ENCODE measurements around the gene ZNF793. TPM values are rescaled to one million over a fixed set of nuclear protein-coding genes. Genes with fewer than 3 reads are reported as not detected.

Gene ZNF793
- 0.07 to 0.25 TPM (median 0.12 TPM) in 4 of 5 replicates, not detected in the other for total RNA-seq (2022; extraction: Qiagen RNA extraction; ENCODE audit: low read depth)

DNA sequence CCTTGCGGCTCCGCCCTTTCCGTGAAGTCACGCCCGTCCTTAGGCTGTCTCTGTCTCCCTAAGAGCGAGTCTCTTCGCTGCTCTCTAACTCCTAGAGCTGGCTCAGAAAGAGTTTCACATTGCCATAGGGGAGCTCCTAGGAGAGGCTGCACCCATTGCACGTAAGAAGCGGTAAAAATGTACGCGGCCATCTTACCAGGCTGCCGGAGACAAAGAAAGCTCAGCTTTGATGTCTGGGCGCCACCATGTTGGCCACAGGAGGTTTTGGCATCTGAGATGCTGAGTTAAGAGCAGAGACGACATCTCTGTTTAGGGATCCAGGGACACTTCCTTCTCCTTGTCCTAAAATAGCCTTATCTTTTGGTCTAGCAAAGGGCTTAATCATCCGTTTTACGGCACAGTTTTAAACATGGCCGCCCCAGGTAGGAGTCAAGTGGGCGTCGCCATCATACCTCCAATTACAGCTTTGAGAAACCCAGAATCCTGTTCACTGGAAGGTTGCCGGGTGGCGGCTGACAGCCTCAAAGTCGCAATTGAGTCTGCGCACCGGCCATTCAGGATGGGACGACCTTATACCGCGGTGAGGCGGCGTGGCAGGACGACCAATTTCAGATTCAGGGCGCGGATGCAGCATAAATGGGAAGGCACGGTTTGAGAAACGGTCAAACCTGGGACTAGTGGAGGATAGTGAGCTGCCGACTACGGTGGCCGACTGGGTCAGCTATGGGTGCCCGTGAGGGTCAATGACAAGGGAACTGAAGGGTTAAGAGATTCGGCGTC is at the start of gene ZNF793:
Gene ZNF793 (plus strand): TSS at position 553 of the 780 bp plus-strand sequence. CDS start 16,501 bp downstream, outside the sequence.

GRCh38 chr19:37466798-37467607 is 39.7 kb upstream of the ZNF793 start, which contains the start of gene ZNF569:
ZNF569 (minus strand) TSS chr19:37467444; CDS start chr19:37444921, 22,523 bp downstream.

DNA sequence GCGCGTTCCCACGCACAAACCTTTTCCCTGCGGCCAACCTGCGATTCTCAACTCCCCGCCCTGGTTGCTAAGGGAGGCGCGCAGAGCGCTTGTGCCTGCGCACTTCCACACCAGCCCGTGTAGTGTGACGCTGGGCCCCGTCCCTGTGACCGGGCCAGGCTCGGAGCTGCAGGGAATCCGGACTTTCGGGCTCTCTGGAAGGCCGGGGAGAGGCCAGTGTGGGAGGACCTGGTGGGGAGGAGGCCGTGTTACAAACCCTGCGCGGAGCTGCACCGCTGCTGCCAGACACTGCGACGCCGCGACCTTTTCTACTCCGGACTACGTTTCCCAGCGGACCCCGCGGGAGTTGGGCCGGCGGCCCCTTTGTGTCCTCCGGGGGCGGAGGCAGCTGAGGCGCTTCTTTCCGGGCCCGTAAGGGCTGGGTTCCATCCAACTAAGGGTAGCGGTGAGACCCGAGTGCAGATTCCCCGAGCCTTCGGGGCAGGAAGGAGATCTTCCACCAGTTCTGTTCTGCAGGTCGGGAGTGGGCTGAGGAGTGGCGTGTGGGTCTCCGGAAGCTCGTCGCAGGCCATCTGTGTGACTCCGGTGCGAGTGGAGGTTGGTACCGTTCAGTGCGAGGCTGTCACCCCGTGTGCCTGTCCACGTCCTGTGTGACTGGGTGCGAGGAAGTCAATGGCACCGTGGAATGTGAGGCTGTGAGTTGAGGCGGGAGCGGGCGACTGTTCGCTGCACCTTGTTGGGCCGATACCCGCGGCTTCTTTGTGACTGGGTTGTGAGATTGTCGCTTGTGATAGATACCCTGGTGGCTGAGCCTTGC is 37.6 kb upstream of the ZNF793 start, which contains the start of gene ZNF570:
Gene ZNF570 (plus strand): TSS at position 396 of the 817 bp plus-strand sequence. CDS start 999 bp downstream, outside the sequence.

Other genes with a start within 250 kb of the ZNF793 start
- 3.0 to 5.0 TPM (median 3.2 TPM) in 5 replicates for gene ZNF527, start 135.8 kb upstream of the ZNF793 start, total RNA-seq (2022; extraction: Qiagen RNA extraction; ENCODE audit: low read depth)
- gene ZNF569, start 39.5 kb upstream of the ZNF793 start, total RNA-seq (2022; extraction: Qiagen RNA extraction; ENCODE audit: low read depth) = 4.1 to 6.2 TPM (median 4.8 TPM) in 5 replicates
- 2.6 to 4.5 TPM (median 3.2 TPM) in 5 replicates for gene ZNF570, start 37.6 kb upstream of the ZNF793 start, total RNA-seq (2022; extraction: Qiagen RNA extraction; ENCODE audit: low read depth)
- 0.70 to 1.3 TPM (median 0.99 TPM) in 5 replicates for gene ZNF571, start 87.9 kb downstream of the ZNF793 start, total RNA-seq (2022; extraction: Qiagen RNA extraction; ENCODE audit: low read depth)
- gene ZNF540, start 87.9 kb downstream of the ZNF793 start, total RNA-seq (2022; extraction: Qiagen RNA extraction; ENCODE audit: low read depth) = 0.14 to 0.22 TPM in 2 of 5 replicates, not detected in the others
- 5.2 to 11.5 TPM (median 6.0 TPM) in 5 replicates for gene ZFP30, start 148.5 kb downstream of the ZNF793 start, total RNA-seq (2022; extraction: Qiagen RNA extraction; ENCODE audit: low read depth)
- gene ZNF607, start 212.8 kb downstream of the ZNF793 start, total RNA-seq (2022; extraction: Qiagen RNA extraction; ENCODE audit: low read depth) = 3.8 to 6.5 TPM (median 5.6 TPM) in 5 replicates

Measured in A549 treated with CpdA at 1 μM for 4 hours (cell line).